H9 (cell line): ENCODE data around the gene CSTPP1. TPM values are rescaled to one million over a fixed set of nuclear protein-coding genes. Genes with fewer than 3 reads are reported as not detected.

Experiments
- DNase-seq: peaks from one replicate; pipeline ENCODE4 v3.0.0-alpha.2; 2017
- H2AFZ ChIP-seq: one replicate; pipeline ENCODE4 v1.6.1; 2013; ENCODE audit warnings: mild to moderate bottlenecking, low read length, control low read depth, moderate library complexity
- H2AK5ac ChIP-seq: 2 replicates; pipeline ENCODE4 v1.6.1; 2013; ENCODE audit warnings: low read length, control low read depth, mixed read lengths; ENCODE audit not compliant: insufficient read length
- H2BK120ac ChIP-seq: one replicate; pipeline ENCODE4 v1.6.1; 2013; ENCODE audit warnings: low read depth, mild to moderate bottlenecking, low read length, control low read depth, inconsistent platforms; ENCODE audit not compliant: poor library complexity, severe bottlenecking
- H2BK12ac ChIP-seq: 2 replicates; pipeline ENCODE4 v1.6.1; 2013; ENCODE audit warnings: low read length, control low read depth, mixed read lengths, low read depth; ENCODE audit not compliant: insufficient read length
- H2BK15ac ChIP-seq: 2 replicates; pipeline ENCODE4 v1.6.1; 2013; ENCODE audit warnings: low read depth, low read length, control low read depth
- H2BK20ac ChIP-seq: one replicate; pipeline ENCODE4 v1.6.1; 2013; ENCODE audit warnings: low read depth, mild to moderate bottlenecking, low read length, control low read depth, inconsistent platforms; ENCODE audit not compliant: poor library complexity, severe bottlenecking
- H2BK5ac ChIP-seq: 2 replicates; pipeline ENCODE4 v1.6.1; 2013; ENCODE audit warnings: low read length, control low read depth, mixed read lengths; ENCODE audit not compliant: insufficient read length
- H3K14ac ChIP-seq: 2 replicates; pipeline ENCODE4 v1.6.1; 2013; ENCODE audit warnings: low read length, control low read depth; ENCODE audit not compliant: insufficient read depth
- H3K18ac ChIP-seq: 2 replicates; pipeline ENCODE4 v1.6.1; 2013; ENCODE audit warnings: low read depth, mild to moderate bottlenecking, mixed read lengths, low read length, control low read depth; ENCODE audit not compliant: insufficient read length
- H3K23ac ChIP-seq: 2 replicates; pipeline ENCODE4 v1.6.1; 2013; ENCODE audit warnings: low read length, control low read depth, mixed read lengths, low read depth; ENCODE audit not compliant: insufficient read length
- H3K23me2 ChIP-seq: 2 replicates; pipeline ENCODE4 v1.6.1; 2013; ENCODE audit warnings: low read depth, mild to moderate bottlenecking, mixed read lengths, low read length, control low read depth; ENCODE audit not compliant: insufficient read length, poor library complexity, severe bottlenecking
- H3K27ac ChIP-seq: 2 replicates; pipeline ENCODE4 v1.5.1; 2013; ENCODE audit warnings: low read length, control low read depth, mixed read lengths, low read depth; ENCODE audit not compliant: insufficient read length
- H3K27me3 ChIP-seq: 2 replicates; pipeline ENCODE4 v1.6.1; 2013; ENCODE audit warnings: low read length, control low read depth, inconsistent platforms; ENCODE audit not compliant: insufficient read depth
- H3K4ac ChIP-seq: 2 replicates; pipeline ENCODE4 v1.6.1; 2013; ENCODE audit warnings: low read depth, mild to moderate bottlenecking, control low read depth, inconsistent platforms, low read length, moderate library complexity
- H3K4me1 ChIP-seq: 2 replicates; pipeline ENCODE4 v1.6.1; 2013; ENCODE audit warnings: low read length, control low read depth, inconsistent platforms; ENCODE audit not compliant: insufficient read depth
- H3K4me2 ChIP-seq: 2 replicates; pipeline ENCODE4 v1.6.1; 2013; ENCODE audit warnings: low read length, control low read depth, mixed read lengths; ENCODE audit not compliant: insufficient read length, insufficient read depth
- H3K56ac ChIP-seq: 2 replicates; pipeline ENCODE4 v1.6.1; 2013; ENCODE audit warnings: low read depth, mild to moderate bottlenecking, mixed read lengths, low read length, control low read depth; ENCODE audit not compliant: insufficient read length
- H3K79me1 ChIP-seq: 2 replicates; pipeline ENCODE4 v1.6.1; 2013; ENCODE audit warnings: low read depth, mild to moderate bottlenecking, moderate library complexity, low read length, control low read depth, inconsistent platforms; ENCODE audit not compliant: insufficient read depth, poor library complexity, severe bottlenecking
- H3K79me2 ChIP-seq: 2 replicates; pipeline ENCODE4 v1.6.1; 2013; ENCODE audit warnings: low read length, control low read depth, inconsistent platforms; ENCODE audit not compliant: insufficient read depth
- H3K9ac ChIP-seq: 2 replicates; pipeline ENCODE4 v1.6.1; 2013; ENCODE audit warnings: low read length, control low read depth, mixed read lengths; ENCODE audit not compliant: insufficient read length; ENCODE audit errors: extremely low read depth
- H3K9me3 ChIP-seq: one replicate; pipeline ENCODE4 v1.6.1; 2013; ENCODE audit warnings: low read depth, low read length, inconsistent platforms; ENCODE audit not compliant: control insufficient read depth
- H3T11ph ChIP-seq: one replicate; pipeline ENCODE4 v1.6.1; 2013; ENCODE audit warnings: mild to moderate bottlenecking, low read length, control low read depth, inconsistent platforms
- H4K20me1 ChIP-seq: one replicate; pipeline ENCODE4 v1.6.1; 2013; ENCODE audit not compliant: control insufficient read depth, insufficient read length, insufficient read depth
- H4K5ac ChIP-seq: 2 replicates; pipeline ENCODE4 v1.6.1; 2013; ENCODE audit warnings: low read depth, mild to moderate bottlenecking, mixed read lengths, low read length, control low read depth; ENCODE audit not compliant: insufficient read length
- H4K8ac ChIP-seq: replicated peaks from 2 replicates; pipeline ENCODE4 v1.6.1; 2013; ENCODE audit warnings: low read length, control low read depth, mixed read lengths, low read depth; ENCODE audit not compliant: insufficient read length
- H4K91ac ChIP-seq: 2 replicates; pipeline ENCODE4 v1.6.1; 2013; ENCODE audit warnings: low read depth, mild to moderate bottlenecking, moderate library complexity, mixed read lengths, low read length, control low read depth; ENCODE audit not compliant: insufficient read length
- H3K27ac Mint-ChIP-seq, 3 experiments: 2 replicates in 2 of 3; 3 replicates in 1 of 3; pipeline ENCODE4 v1.8.0; 2020 to 2021; ENCODE audit warnings: mixed read lengths in 3 of 3, mild to moderate bottlenecking in 1 of 3, moderate library complexity in 1 of 3
- H3K27me3 Mint-ChIP-seq: 2 replicates; pipeline ENCODE4 v1.8.0; 2021; ENCODE audit warnings: low read depth, mild to moderate bottlenecking, moderate library complexity, mixed read lengths
- H3K36me3 Mint-ChIP-seq, 3 experiments: 2 replicates in 2 of 3; 3 replicates in 1 of 3; pipeline ENCODE4 v1.8.0; 2020 to 2021; ENCODE audit warnings: low read depth in 3 of 3, mixed read lengths in 3 of 3; ENCODE audit not compliant: insufficient read depth in 1 of 3
- H3K4me1 Mint-ChIP-seq, 2 experiments: 2 replicates each; pipeline ENCODE4 v1.8.0; 2020; ENCODE audit warnings: mixed read lengths in 2 of 2
- H3K4me3 Mint-ChIP-seq, 2 experiments: 2 replicates in 1 of 2; 3 replicates in 1 of 2; pipeline ENCODE4 v1.8.0; 2020 to 2021; ENCODE audit warnings: mild to moderate bottlenecking in 2 of 2, mixed read lengths in 2 of 2, moderate library complexity in 1 of 2
- H3K9me3 Mint-ChIP-seq, 2 experiments: 2 replicates in 1 of 2; 3 replicates in 1 of 2; pipeline ENCODE4 v1.8.0; 2020; ENCODE audit warnings: mild to moderate bottlenecking in 2 of 2, mixed read lengths in 2 of 2, moderate library complexity in 1 of 2
- CTCF ChIP-seq: fragments of 200-600 bp; sonication (generic); conservative IDR thresholded peaks from 3 replicates; pipeline ENCODE4 v1.8.0; 2021; ENCODE audit warnings: antibody characterized with exemption, mild to moderate bottlenecking
- WGBS: extraction: QIAGEN DNeasy Blood & Tissue Kit; methylation state at CpG from one replicate; pipeline ENCODE4 v1.1.7; 2013; ENCODE audit warnings: missing lambda C conversion rate, low lambda C conversion rate, mixed read lengths; ENCODE audit not compliant: insufficient read length; ENCODE audit errors: extremely low coverage; 5-methylcytosine and 5-hydroxymethylcytosine counted together
- long read RNA-seq: library from polyadenylated mRNA; unstranded; transcript quantifications from one replicate; pipeline ENCODE4 v2.0.0, GENCODE V29; 2020
- total RNA-seq: library from RNA; stranded (reverse); gene quantifications from 2 replicates; pipeline ENCODE4 v1.2.1, GENCODE V29; 2021

The CSTPP1 gene, protein sequence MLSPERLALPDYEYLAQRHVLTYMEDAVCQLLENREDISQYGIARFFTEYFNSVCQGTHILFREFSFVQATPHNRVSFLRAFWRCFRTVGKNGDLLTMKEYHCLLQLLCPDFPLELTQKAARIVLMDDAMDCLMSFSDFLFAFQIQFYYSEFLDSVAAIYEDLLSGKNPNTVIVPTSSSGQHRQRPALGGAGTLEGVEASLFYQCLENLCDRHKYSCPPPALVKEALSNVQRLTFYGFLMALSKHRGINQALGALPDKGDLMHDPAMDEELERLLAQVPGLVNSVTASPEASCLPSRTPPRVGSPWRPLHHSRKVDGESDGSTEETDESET
- 19.6 and 21.2 TPM in 2 replicates for total RNA-seq
- long read RNA-seq, transcript C11orf49-201 (9 exons, 1,645 nt) = major isoform, 194 of 281 reads
- long read RNA-seq, transcript C11orf49-204 (8 exons, 1,916 nt) = minor isoform, 22 of 281 reads
- long read RNA-seq, transcript C11orf49-202 (9 exons, 1,651 nt) = minor isoform, 9 of 281 reads
- long read RNA-seq, transcript C11orf49-207 (8 exons, 1,527 nt) = minor isoform, 15 of 281 reads
- long read RNA-seq, partial matches to known transcripts = 11 of 281 reads
- long read RNA-seq, other reads (novel, unspliced or antisense) = 18 of 281 reads

DNA sequence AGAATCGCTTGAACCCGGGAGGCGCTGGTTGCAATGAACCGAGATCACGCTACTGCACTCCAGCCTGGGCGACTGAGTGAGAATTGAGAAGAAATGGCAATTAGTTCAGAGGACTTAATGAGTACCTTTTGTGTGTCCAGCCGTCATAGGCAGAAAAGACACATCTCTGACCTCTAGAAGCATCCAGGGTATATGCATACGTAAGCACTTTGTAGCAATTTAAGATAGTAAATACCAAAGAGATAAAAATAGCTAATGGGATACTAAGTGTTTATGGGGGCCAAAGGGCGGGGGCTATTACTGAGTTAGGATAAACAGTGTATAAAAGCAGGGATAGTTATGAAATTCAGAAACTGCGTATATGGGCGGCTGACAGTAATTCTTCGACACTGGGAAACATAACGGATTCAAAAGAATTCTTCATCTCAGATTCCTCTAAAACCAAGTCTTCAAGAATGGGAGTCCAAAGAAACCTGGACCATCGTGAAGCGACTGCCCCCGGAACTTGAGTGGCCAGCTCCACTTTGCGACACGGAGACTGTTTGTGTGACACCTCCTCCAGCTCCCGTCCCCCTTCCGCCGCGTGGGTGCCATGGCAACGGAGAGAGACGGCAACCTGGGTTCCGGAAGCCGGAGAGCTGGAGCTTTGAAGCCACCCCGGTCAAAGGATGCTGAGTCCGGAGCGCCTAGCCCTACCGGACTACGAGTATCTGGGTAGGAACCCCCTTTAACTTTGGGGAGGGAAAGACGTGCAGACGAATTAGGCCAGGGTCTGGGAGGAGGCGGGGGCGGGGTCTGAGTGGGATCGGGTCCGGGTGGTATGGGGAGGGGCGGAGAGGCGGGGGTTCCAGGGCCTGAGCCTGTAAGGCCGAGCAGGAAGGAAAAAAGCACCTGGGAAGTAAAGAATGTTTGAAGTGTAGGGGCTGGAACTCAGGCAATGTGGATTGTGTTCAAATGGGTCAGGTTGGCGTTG lies at the start of gene CSTPP1:
Gene CSTPP1, plus strand, starts transcription at position 624 of the 973 bp plus-strand sequence. Its CDS starts 45 bp downstream, at position 669.
- H4K5ac ChIP-seq = no peak within 1 kb of the TSS
- peak within 1 kb of the TSS; percentile 44 for H3K9ac ChIP-seq
- peaks cover 8 to 12% of the 10 kb centered on the region in 2 experiments for H3K4me1 Mint-ChIP-seq
- peak within 1 kb of the TSS; percentile 90 to 95 for H3K4me3 Mint-ChIP-seq
- no peaks in the 10 kb centered on the region for H3K4me1 ChIP-seq
- H2AFZ ChIP-seq = peak within 1 kb of the TSS; percentile 85
- no peak within 1 kb of the TSS for H3K14ac ChIP-seq
- no peak for TF ChIP-seq CTCF
- no peak within 1 kb of the TSS for H3K56ac ChIP-seq
- H3K9me3 Mint-ChIP-seq = peaks cover 0 to 3% of the 10 kb centered on the region in 2 experiments; a peak in 1 of 5 replicates
- no peak within 1 kb of the TSS for H2BK15ac ChIP-seq
- H3K79me2 ChIP-seq = no peaks in the 10 kb centered on the region
- H2BK20ac ChIP-seq = no peak within 1 kb of the TSS
- H3K79me1 ChIP-seq = peaks cover 2% of the 10 kb centered on the region
- peak; percentile 95 for DNase-seq
- no peak within 1 kb of the TSS for H3T11ph ChIP-seq
- H3K36me3 Mint-ChIP-seq = peaks cover 2 to 5% (median 3%) of the 10 kb centered on the region in 3 experiments; a peak in 4 of 7 replicates
- H3K27me3 ChIP-seq = no peaks in the 10 kb centered on the region
- H3K9me3 ChIP-seq = no peaks in the 10 kb centered on the region
- WGBS = no CpG with 5 or more reads among the region's 41 CpGs
- no peaks in the 10 kb centered on the region for H4K20me1 ChIP-seq
- no peak within 1 kb of the TSS for H4K8ac ChIP-seq
- no peak within 1 kb of the TSS for H2BK12ac ChIP-seq
- H3K18ac ChIP-seq = no peak within 1 kb of the TSS
- no peak within 1 kb of the TSS for H3K27ac ChIP-seq
- H3K27ac Mint-ChIP-seq = peak within 1 kb of the TSS; percentile 92 to 98 (median 93)
- H3K23me2 ChIP-seq = peaks cover 3% of the 10 kb centered on the region
- H4K91ac ChIP-seq = no peak within 1 kb of the TSS
- no peak within 1 kb of the TSS for H2BK120ac ChIP-seq
- peak within 1 kb of the TSS; percentile 83 for H3K4me2 ChIP-seq
- H3K4ac ChIP-seq = no peak within 1 kb of the TSS
- H2AK5ac ChIP-seq = no peak within 1 kb of the TSS
- H2BK5ac ChIP-seq = no peak within 1 kb of the TSS
- no peaks in the 10 kb centered on the region for H3K27me3 Mint-ChIP-seq
- H3K23ac ChIP-seq = no peak within 1 kb of the TSS
